Measurements from ENCODE around the gene SH3BP4. TPM values are rescaled to one million over a fixed set of nuclear protein-coding genes. Genes with fewer than 3 reads are reported as not detected.

Gene SH3BP4
- polyA plus RNA-seq, 1 donor (not counting 4 experiments of a cell fraction or from before 2014, with no cell fraction given), result 50.4 TPM

GRCh38 chr2:234967201-234967869 is 15.5 kb downstream of the SH3BP4 start:
- Histone ChIP-seq H3K36me3 (ENCODE audit: control insufficient read depth in 2 of 2, extremely low read depth in 1 of 2, insufficient read depth in 2 of 2, low read length in 2 of 2) (peaks cover 9% of the 10 kb centered on the region in 2 experiments), H3K4me2 (ENCODE audit: control insufficient read depth, extremely low read depth, insufficient read depth, low read depth, low read length) (no peak overlapping the region), H3K4me3 (ENCODE audit: control insufficient read depth in 2 of 3, extremely low read depth in 1 of 3, insufficient read depth in 2 of 3, low read depth in 1 of 3, low read length in 3 of 3) (no peak overlapping the region), H3K4me1 (ENCODE audit: control insufficient read depth, extremely low read depth, insufficient read depth, low read length) (peaks cover 50% of the 10 kb centered on the region), H3K9ac (ENCODE audit: control insufficient read depth, extremely low read depth, insufficient read depth, low read length) (no peak overlapping the region), H4K20me1 (ENCODE audit: control insufficient read depth, extremely low read depth, insufficient read depth, low read length) (peaks cover 18% of the 10 kb centered on the region), H2AFZ (ENCODE audit: control insufficient read depth, low read length) (no peak overlapping the region), H3K9me3 (ENCODE audit: control insufficient read depth, low read depth, low read length) (no peaks in the 10 kb centered on the region), H3K27me3 (ENCODE audit: control insufficient read depth, extremely low read depth, insufficient read depth, low read length) (no peaks in the 10 kb centered on the region), H3K27ac (ENCODE audit: control insufficient read depth, insufficient read depth, low read length) (no peak overlapping the region), H3K9me1 (ENCODE audit: control insufficient read depth, extremely low read depth, insufficient read depth, low read length) (peaks cover 9% of the 10 kb centered on the region), H3K79me2 (ENCODE audit: control insufficient read depth, insufficient read depth, low read length) (peaks cover 85% of the 10 kb centered on the region)
- DNase-seq (ENCODE audit: low read depth, low spot score) (no peak), FAIRE-seq (no peak)
- TF ChIP-seq EZH2 (IDR thresholded peaks at IDR 0.05; ENCODE audit: low read length), result no peak
- TF ChIP-seq CTCF (optimal IDR thresholded peaks at IDR 0.05 in 1 of 3, IDR thresholded peaks at IDR 0.05 in 1 of 3, conservative IDR thresholded peaks at IDR 0.05 in 1 of 3; ENCODE audit: extremely low read depth in 1 of 3, insufficient read depth in 2 of 3, low read length in 3 of 3), result no peak
- dilution Hi-C loops (cut with MboI; ENCODE audit: extremely low pct_ligation_motif_present, low sequenced_read_pairs), result no loop called here

- TF ChIP-seq CTCF (optimal IDR thresholded peaks at IDR 0.05 in 1 of 3, IDR thresholded peaks at IDR 0.05 in 1 of 3, conservative IDR thresholded peaks at IDR 0.05 in 1 of 3; ENCODE audit: extremely low read depth in 1 of 3, insufficient read depth in 2 of 3, low read length in 3 of 3), result no peak
- no peak for TF ChIP-seq EZH2 (IDR thresholded peaks at IDR 0.05; ENCODE audit: low read length)
- dilution Hi-C loops (cut with MboI; ENCODE audit: extremely low pct_ligation_motif_present, low sequenced_read_pairs), result no loop called here
- no peak overlapping the region for H3K4me3 ChIP-seq (ENCODE audit: control insufficient read depth in 2 of 3, extremely low read depth in 1 of 3, insufficient read depth in 2 of 3, low read depth in 1 of 3, low read length in 3 of 3)
- no peak overlapping the region for H2AFZ ChIP-seq (ENCODE audit: control insufficient read depth, low read length)
- no peak overlapping the region for H3K27ac ChIP-seq (ENCODE audit: control insufficient read depth, insufficient read depth, low read length)
- H3K4me2 ChIP-seq (ENCODE audit: control insufficient read depth, extremely low read depth, insufficient read depth, low read depth, low read length), result no peak overlapping the region
- H3K79me2 ChIP-seq (ENCODE audit: control insufficient read depth, insufficient read depth, low read length), result peaks cover 85% of the 10 kb centered on the region
- DNase-seq (ENCODE audit: low read depth, low spot score) (no peak), FAIRE-seq (no peak)
- H3K9ac ChIP-seq (ENCODE audit: control insufficient read depth, extremely low read depth, insufficient read depth, low read length), result no peak overlapping the region
- H3K27me3 ChIP-seq (ENCODE audit: control insufficient read depth, extremely low read depth, insufficient read depth, low read length), result no peaks in the 10 kb centered on the region
- peaks cover 21% of the 10 kb centered on the region for H4K20me1 ChIP-seq (ENCODE audit: control insufficient read depth, extremely low read depth, insufficient read depth, low read length)
- H3K9me3 ChIP-seq (ENCODE audit: control insufficient read depth, low read depth, low read length), result no peaks in the 10 kb centered on the region
- peaks cover 12% of the 10 kb centered on the region for H3K9me1 ChIP-seq (ENCODE audit: control insufficient read depth, extremely low read depth, insufficient read depth, low read length)
- H3K4me1 ChIP-seq (ENCODE audit: control insufficient read depth, extremely low read depth, insufficient read depth, low read length), result peaks cover 51% of the 10 kb centered on the region
- H3K36me3 ChIP-seq (ENCODE audit: control insufficient read depth in 2 of 2, extremely low read depth in 1 of 2, insufficient read depth in 2 of 2, low read length in 2 of 2), result peaks cover 9 to 12% of the 10 kb centered on the region in 2 experiments
Observed at GRCh38 chr2:234967870-234968208, 16.0 kb downstream of the SH3BP4 start.
